Mesenchymal stem cell (in vitro differentiated cells and primary cell): ENCODE measurements around the gene TUBB1.
A peak's percentile ranks its signal among the peaks of the same experiment; 100 is the strongest.

ENCODE experiments used
- DNase-seq: peaks from one replicate; pipeline ENCODE4 v3.0.0-alpha.2; 2013
- H2AFZ ChIP-seq: one replicate; pipeline ENCODE4 v1.6.1; 2013; ENCODE audit warnings: low read depth, mild to moderate bottlenecking, control low read depth, inconsistent platforms, low read length, moderate library complexity
- H2AK5ac ChIP-seq: 2 replicates; pipeline ENCODE4 v1.6.1; 2013; ENCODE audit warnings: low read length, moderate library complexity, mild to moderate bottlenecking, inconsistent platforms; ENCODE audit not compliant: severe bottlenecking
- H2BK120ac ChIP-seq: one replicate; pipeline ENCODE4 v1.6.1; 2013; ENCODE audit warnings: low read depth, mild to moderate bottlenecking, inconsistent platforms, low read length, moderate library complexity
- H2BK12ac ChIP-seq, 2 experiments: one replicate each; pipeline ENCODE4 v1.6.1; 2013; ENCODE audit warnings: inconsistent platforms in 2 of 2, low read length in 2 of 2, mild to moderate bottlenecking in 2 of 2, moderate library complexity in 2 of 2, control low read depth in 1 of 2
- H2BK15ac ChIP-seq: one replicate; pipeline ENCODE4 v1.6.1; 2013; ENCODE audit warnings: mild to moderate bottlenecking, low read depth, inconsistent platforms; ENCODE audit not compliant: poor library complexity, severe bottlenecking
- H2BK5ac ChIP-seq: 2 replicates; pipeline ENCODE4 v1.6.1; 2013; ENCODE audit warnings: low read depth, mild to moderate bottlenecking, low read length, control low read depth, inconsistent platforms; ENCODE audit not compliant: poor library complexity, severe bottlenecking
- H3K14ac ChIP-seq, 2 experiments: one replicate each; pipeline ENCODE4 v1.6.1; 2013; ENCODE audit warnings: inconsistent platforms in 2 of 2, low read length in 2 of 2, control low read depth in 1 of 2, mild to moderate bottlenecking in 1 of 2, moderate library complexity in 1 of 2
- H3K18ac ChIP-seq, 2 experiments: one replicate each; pipeline ENCODE4 v1.6.1; 2013; ENCODE audit warnings: inconsistent platforms in 2 of 2, low read length in 2 of 2, control low read depth in 1 of 2, low read depth in 1 of 2, mild to moderate bottlenecking in 1 of 2
- H3K23ac ChIP-seq, 2 experiments: one replicate each; pipeline ENCODE4 v1.6.1; 2013; ENCODE audit warnings: inconsistent platforms in 2 of 2, low read length in 2 of 2, mild to moderate bottlenecking in 2 of 2, moderate library complexity in 2 of 2, control low read depth in 1 of 2
- H3K27ac ChIP-seq: 2 replicates; pipeline ENCODE4 v1.5.1; 2013; ENCODE audit warnings: mild to moderate bottlenecking, moderate library complexity, low read length, control low read depth, inconsistent platforms; ENCODE audit not compliant: poor library complexity, severe bottlenecking
- H3K27me3 ChIP-seq, 2 experiments: 2 replicates each; pipeline versions ENCODE4 v1.6.1 to v1.7.0; 2013; ENCODE audit warnings: low read length in 2 of 2, mild to moderate bottlenecking in 2 of 2, moderate library complexity in 2 of 2, control low read depth in 1 of 2, inconsistent platforms in 1 of 2; ENCODE audit not compliant: control insufficient read depth in 1 of 2, insufficient read depth in 1 of 2
- H3K36me3 ChIP-seq, 2 experiments: 2 replicates each; pipeline versions ENCODE4 v1.6.1 to v1.7.0; 2013; ENCODE audit warnings: low read length in 2 of 2, control low read depth in 1 of 2, inconsistent platforms in 1 of 2, low read depth in 1 of 2, mild to moderate bottlenecking in 1 of 2; ENCODE audit not compliant: insufficient read depth in 2 of 2, control insufficient read depth in 1 of 2
- H3K4ac ChIP-seq, 2 experiments: one replicate each; pipeline ENCODE4 v1.6.1; 2013; ENCODE audit warnings: inconsistent platforms in 2 of 2, low read length in 2 of 2, mild to moderate bottlenecking in 2 of 2, moderate library complexity in 2 of 2, control low read depth in 1 of 2, low read depth in 1 of 2
- H3K4me1 ChIP-seq: 2 replicates; pipeline ENCODE4 v1.6.1; 2013; ENCODE audit warnings: low read depth, low read length, control low read depth; ENCODE audit not compliant: control insufficient read depth, insufficient read depth
- H3K4me2 ChIP-seq: 2 replicates; pipeline ENCODE4 v1.6.1; 2013; ENCODE audit warnings: low read length, mild to moderate bottlenecking, inconsistent platforms; ENCODE audit not compliant: poor library complexity, severe bottlenecking
- H3K4me3 ChIP-seq, 2 experiments: 2 replicates each; pipeline versions ENCODE4 v1.5.1 to v1.7.0; 2013; ENCODE audit warnings: low read length in 2 of 2, mild to moderate bottlenecking in 2 of 2, control low read depth in 1 of 2, low read depth in 1 of 2; ENCODE audit not compliant: insufficient read depth in 1 of 2
- H3K79me1 ChIP-seq: replicated peaks from 2 replicates; pipeline ENCODE4 v1.6.1; 2013; ENCODE audit warnings: mild to moderate bottlenecking, control low read depth, low read length, inconsistent platforms; ENCODE audit not compliant: poor library complexity, severe bottlenecking
- H3K9ac ChIP-seq: 2 replicates; pipeline ENCODE4 v1.7.0; 2013; ENCODE audit warnings: mild to moderate bottlenecking, low read length, moderate library complexity
- H3K9me3 ChIP-seq: 2 replicates; pipeline ENCODE4 v1.7.0; 2013; ENCODE audit warnings: mild to moderate bottlenecking, low read length; ENCODE audit not compliant: control insufficient read depth
- H4K8ac ChIP-seq: one replicate; pipeline ENCODE4 v1.6.1; 2013; ENCODE audit warnings: inconsistent platforms, mild to moderate bottlenecking, low read length, moderate library complexity
- H4K91ac ChIP-seq: one replicate; pipeline ENCODE4 v1.6.1; 2013; ENCODE audit warnings: mild to moderate bottlenecking, low read length, inconsistent platforms
- WGBS: methylation state at CpG from one replicate; pipeline ENCODE4 v1.1.7; 2013; ENCODE audit warnings: mixed read lengths; 5-methylcytosine and 5-hydroxymethylcytosine counted together

The TUBB1 gene

DNA sequence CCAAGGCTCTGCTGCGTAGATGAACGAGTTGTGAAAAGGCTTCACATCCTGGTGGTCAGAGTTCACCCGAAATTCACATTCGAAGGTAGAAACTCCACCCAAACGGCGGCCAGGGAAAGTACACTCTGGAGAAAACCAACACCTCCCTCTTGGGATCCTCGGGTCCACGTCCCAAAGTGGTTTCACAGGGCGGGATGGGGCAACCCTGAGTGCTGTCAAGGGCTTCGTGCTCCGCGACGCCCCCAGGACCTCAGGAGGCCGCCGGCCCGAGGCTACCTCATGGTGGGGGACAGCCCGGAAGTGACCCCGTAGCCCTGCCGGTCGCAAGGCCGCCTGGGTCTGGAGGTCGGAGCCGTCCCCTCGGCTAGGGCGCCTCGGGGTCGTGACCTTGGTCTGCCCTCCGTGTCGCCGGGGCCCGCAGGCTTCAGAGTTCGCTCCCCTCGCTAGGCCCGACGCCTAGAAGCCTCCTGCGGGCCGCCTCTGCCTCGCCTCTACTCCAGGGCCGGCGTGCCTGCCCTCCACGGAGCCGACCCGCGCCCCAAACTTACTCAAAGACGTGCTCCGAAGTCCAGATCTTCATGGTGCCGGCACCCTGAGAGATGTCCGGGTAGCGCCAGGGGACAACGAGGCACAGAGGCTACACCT lies 23.0 kb downstream of the TUBB1 start, which contains the start of gene PRELID3B:
Gene PRELID3B, minus strand, starts transcription at position 636 of the 645 bp plus-strand sequence. Its CDS starts 56 bp downstream, at position 580.
- WGBS, result 63% methylated on average over 50 of the region's 50 CpGs
- peaks cover 5% of the 10 kb centered on the region for H3K4me1 ChIP-seq
- peak within 1 kb of the TSS; percentile 9 to 63 for H3K4ac ChIP-seq
- peak within 1 kb of the TSS; percentile 90 for H3K9ac ChIP-seq
- H2AFZ ChIP-seq, result peak within 1 kb of the TSS; percentile 78
- H2AK5ac ChIP-seq, result no peak within 1 kb of the TSS
- peak within 1 kb of the TSS; percentile 77 for H4K8ac ChIP-seq
- H2BK5ac ChIP-seq, result no peak within 1 kb of the TSS
- H4K91ac ChIP-seq, result peak within 1 kb of the TSS; percentile 81
- H3K23ac ChIP-seq, result no peak within 1 kb of the TSS
- no peak within 1 kb of the TSS for H2BK15ac ChIP-seq
- H3K14ac ChIP-seq, result peak within 1 kb of the TSS in 1 of 2 experiments; percentile 50
- H3K4me2 ChIP-seq, result peak within 1 kb of the TSS; percentile 74
- peak; percentile 27 for DNase-seq
- peak within 1 kb of the TSS; percentile 66 to 72 for H3K18ac ChIP-seq
- H3K9me3 ChIP-seq, result no peaks in the 10 kb centered on the region
- H3K79me1 ChIP-seq, result no peaks in the 10 kb centered on the region
- peak within 1 kb of the TSS in 1 of 2 experiments; percentile 32 for H2BK12ac ChIP-seq
- no peak within 1 kb of the TSS for H3K27ac ChIP-seq
- H2BK120ac ChIP-seq, result no peak within 1 kb of the TSS
- H3K27me3 ChIP-seq, result no peaks in the 10 kb centered on the region
- peak within 1 kb of the TSS; percentile 78 to 81 for H3K4me3 ChIP-seq
- peaks cover 3 to 22% of the 10 kb centered on the region in 2 experiments for H3K36me3 ChIP-seq

DNA sequence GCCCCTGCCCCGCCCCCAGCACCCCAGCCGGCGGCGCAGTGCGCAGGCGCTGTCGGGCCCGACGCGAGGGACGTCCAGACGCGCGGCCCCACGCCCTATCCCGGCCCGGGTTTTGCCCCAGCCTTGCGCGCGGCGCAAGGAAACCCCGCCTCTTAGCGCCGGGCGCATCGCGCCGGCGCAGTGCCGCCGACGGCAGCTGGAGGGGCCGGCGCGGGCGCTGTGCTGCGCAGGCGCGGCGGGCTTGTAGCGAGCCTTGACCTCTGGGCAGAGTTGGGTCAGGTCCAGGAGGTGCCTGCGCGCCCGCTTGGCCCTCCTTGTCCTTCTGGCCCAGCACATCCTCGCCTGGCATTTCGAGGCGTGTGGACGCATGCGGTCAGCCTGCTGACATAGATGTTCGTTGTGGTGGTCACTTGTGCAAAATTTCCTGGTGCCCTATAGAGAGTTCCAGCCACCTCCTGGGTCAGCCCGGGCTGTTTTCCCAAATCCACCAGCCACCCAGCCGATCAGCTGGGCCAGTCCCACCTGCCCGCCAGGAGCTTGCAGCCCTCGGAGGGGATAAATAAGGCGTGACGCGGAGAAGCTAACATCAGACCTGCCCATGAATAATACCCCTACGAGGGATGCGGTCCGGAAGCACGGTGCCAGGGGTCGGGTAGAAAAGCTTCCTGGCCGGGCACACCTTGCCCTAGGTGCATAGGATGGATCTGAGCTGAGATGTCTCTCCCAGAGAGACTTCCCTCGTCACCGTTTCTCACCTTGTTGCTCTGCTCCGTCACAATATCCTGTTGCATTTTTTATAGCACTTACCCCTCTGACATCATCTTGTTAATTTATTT lies 23.8 kb downstream of the TUBB1 start:
- Histone ChIP-seq H3K27me3 (no peaks in the 10 kb centered on the region), H4K91ac (peak overlapping the region; percentile 18), H2AK5ac (no peak overlapping the region), H3K23ac (no peak overlapping the region), H3K9me3 (no peaks in the 10 kb centered on the region), H3K79me1 (no peaks in the 10 kb centered on the region), H3K4me3 (peak overlapping the region; percentile 78 to 81), H3K36me3 (peaks cover 0 to 14% of the 10 kb centered on the region in 2 experiments), H3K18ac (peak overlapping the region; percentile 66 to 72), H3K14ac (peak overlapping the region in 1 of 2 experiments; percentile 48), H2BK120ac (no peak overlapping the region), H3K9ac (peak overlapping the region; percentile 90), H3K4ac (peak overlapping the region in 1 of 2 experiments; percentile 9), H2BK15ac (no peak overlapping the region), H2BK5ac (no peak overlapping the region), H3K27ac (no peak overlapping the region), H3K4me2 (peak overlapping the region; percentile 74), H2AFZ (peak overlapping the region; percentile 72), H4K8ac (peak overlapping the region; percentile 70), H3K4me1 (peaks cover 5% of the 10 kb centered on the region), H2BK12ac (no peak overlapping the region)
- 71% methylated on average over 46 of the region's 66 CpGs for WGBS
- DNase-seq, result peak; percentile 74

DNA sequence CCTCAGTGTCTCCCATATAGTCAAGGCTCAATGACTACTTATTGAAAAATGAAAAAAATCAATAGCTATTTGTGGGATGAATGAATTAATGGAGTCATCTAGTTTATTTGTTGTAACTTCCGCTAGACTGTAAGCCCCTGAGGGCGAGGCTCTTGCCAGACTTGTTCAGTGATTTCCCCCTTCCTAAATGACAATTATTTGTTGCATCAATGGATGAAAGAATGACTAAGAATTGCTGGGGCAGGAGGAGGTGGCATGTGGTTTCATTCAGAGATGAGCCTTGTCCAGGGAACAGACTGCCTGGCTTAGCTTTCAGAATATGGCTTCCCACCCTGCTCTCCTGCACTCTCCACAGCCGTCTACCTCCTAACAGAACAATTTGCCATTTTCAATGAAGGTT lies 24.5 kb downstream of the TUBB1 start:
- WGBS, result 85% methylated on average over 2 of the region's 3 CpGs

DNA sequence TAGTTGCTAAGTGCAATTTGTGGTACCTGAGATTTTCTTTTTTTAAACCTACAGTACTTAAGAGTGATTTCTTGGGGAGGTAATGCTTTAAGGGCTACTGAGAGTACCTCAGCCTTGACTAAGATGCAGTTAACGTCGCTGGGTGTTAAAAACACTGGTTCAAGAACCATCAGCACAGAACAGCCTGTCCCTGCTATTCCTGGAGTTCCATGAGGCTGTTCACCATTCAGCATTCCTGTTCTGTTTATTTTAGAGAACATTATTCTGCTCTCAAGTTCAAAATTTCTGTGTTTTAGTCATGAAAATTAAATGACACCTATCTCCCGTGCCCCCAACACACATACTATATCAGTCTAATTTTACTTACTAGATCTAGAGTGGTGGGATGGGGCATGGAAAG lies 25.1 kb downstream of the TUBB1 start:
- no peaks in the 10 kb centered on the region for H3K27me3 ChIP-seq
- 100% methylated on average over 2 of the region's 3 CpGs for WGBS
- no peak for DNase-seq
- no peak overlapping the region for H3K18ac ChIP-seq
- no peak overlapping the region for H4K91ac ChIP-seq
- H2BK12ac ChIP-seq, result no peak overlapping the region
- no peak overlapping the region for H3K9ac ChIP-seq
- no peak overlapping the region for H3K27ac ChIP-seq
- no peaks in the 10 kb centered on the region for H3K9me3 ChIP-seq
- H2BK120ac ChIP-seq, result no peak overlapping the region
- no peak overlapping the region for H2BK5ac ChIP-seq
- H3K4ac ChIP-seq, result no peak overlapping the region
- no peak overlapping the region for H3K4me2 ChIP-seq
- no peak overlapping the region for H2BK15ac ChIP-seq
- peaks cover 0 to 11% of the 10 kb centered on the region in 2 experiments for H3K36me3 ChIP-seq
- peaks cover 5% of the 10 kb centered on the region for H3K4me1 ChIP-seq
- H2AK5ac ChIP-seq, result no peak overlapping the region
- no peak overlapping the region for H3K14ac ChIP-seq
- H3K23ac ChIP-seq, result no peak overlapping the region
- no peak overlapping the region for H3K4me3 ChIP-seq
- no peak overlapping the region for H4K8ac ChIP-seq
- H2AFZ ChIP-seq, result no peak overlapping the region
- H3K79me1 ChIP-seq, result no peaks in the 10 kb centered on the region

More for the DNA sequence above, 24.5 kb downstream of the TUBB1 start:
- Histone ChIP-seq H2BK12ac (no peak overlapping the region), H3K36me3 (peaks cover 0 to 11% of the 10 kb centered on the region in 2 experiments), H2BK15ac (no peak overlapping the region), H3K4me1 (peaks cover 5% of the 10 kb centered on the region), H3K79me1 (no peaks in the 10 kb centered on the region), H2AK5ac (no peak overlapping the region), H2BK120ac (no peak overlapping the region), H3K23ac (no peak overlapping the region), H3K4ac (no peak overlapping the region), H3K9me3 (no peaks in the 10 kb centered on the region), H4K8ac (no peak overlapping the region), H3K27me3 (no peaks in the 10 kb centered on the region), H3K4me3 (no peak overlapping the region), H3K14ac (no peak overlapping the region), H3K18ac (no peak overlapping the region), H4K91ac (no peak overlapping the region), H3K9ac (no peak overlapping the region), H2BK5ac (no peak overlapping the region), H3K4me2 (no peak overlapping the region), H2AFZ (no peak overlapping the region), H3K27ac (no peak overlapping the region)
- DNase-seq, result no peak
